Measurements from ENCODE around the gene RIPOR3.
A peak's percentile ranks its signal among the peaks of the same experiment; 100 is the strongest.

GRCh38 chr20:50572938-50573777, 118.2 kb downstream of the RIPOR3 start:
- TF ChIP-seq EP300 (IDR thresholded peaks at IDR 0.05; ENCODE audit: borderline replicate concordance in 1 of 2, low read depth in 1 of 2, low read length in 1 of 2) (0 out of 4 replicates have a peak, but pooled peaks of 1 of the 2 experiments have one; percentile 6), CTCF (IDR thresholded peaks at IDR 0.05) (no peak), RCOR1 (IDR thresholded peaks at IDR 0.05; ENCODE audit: low read length) (no peak), RAD21 (IDR thresholded peaks at IDR 0.05; ENCODE audit: low read length) (no peak), MXI1 (IDR thresholded peaks at IDR 0.05; ENCODE audit: low read depth, low read length) (peak; percentile 58; the same call in 1 of the 2 replicates), POLR2AphosphoS5 (IDR thresholded peaks at IDR 0.05; ENCODE audit: low read depth, low read length) (no peak), FOXJ3 (CRISPR knock-in tag; IDR thresholded peaks at IDR 0.05) (no peak), RXRA (IDR thresholded peaks at IDR 0.05; ENCODE audit: borderline replicate concordance, low read depth) (0 out of 2 replicates have a peak, but pooled peaks have one; percentile 42), JUND (IDR thresholded peaks at IDR 0.05) (no peak), ZBTB33 (IDR thresholded peaks at IDR 0.05; ENCODE audit: borderline replicate concordance, low read depth) (no peak)

All from SK-N-SH (cell line).